ENCODE measurements around the gene MYOZ1. TPM values are rescaled to one million over a fixed set of nuclear protein-coding genes. Genes with fewer than 3 reads are reported as not detected.

MYOZ1 gene
- polyA plus RNA-seq, 1 of the 3 experiments (the other 2 are of a cell fraction) = 0.26 TPM

- POLR2A ChIA-PET = interaction anchor here (1.1 kb wide), 1 partner anchor 16 kb away, joined by 3 read pairs; no protein-coding TSS in a partner anchor
- no peak overlapping the region for H2AFZ ChIP-seq (ENCODE audit: low read depth)
- no peaks in the 10 kb centered on the region for H3K9me3 ChIP-seq
- H3K4me3 ChIP-seq (ENCODE audit: low read depth in 2 of 2, low read length in 1 of 2) = no peak overlapping the region
- 89% methylated on average over 2 of the region's 2 CpGs for WGBS (ENCODE audit: low lambda C conversion rate)
- H3K27ac ChIP-seq (ENCODE audit: low read depth in 2 of 2, low read length in 1 of 2) = no peak overlapping the region
- no peak for DNase-seq
- no peak overlapping the region for H3K4me2 ChIP-seq
- no peaks in the 10 kb centered on the region for H3K27me3 ChIP-seq (ENCODE audit: insufficient read depth)
- no peak for TF ChIP-seq EP300 (IDR thresholded peaks at IDR 0.05; ENCODE audit: borderline replicate concordance in 1 of 2, low read depth in 1 of 2, low read length in 1 of 2)
- no peak for TF ChIP-seq RXRA (IDR thresholded peaks at IDR 0.05; ENCODE audit: borderline replicate concordance, low read depth)
- TF ChIP-seq PBX3 (IDR thresholded peaks at IDR 0.05) = no peak
- no peak for TF ChIP-seq GABPA (IDR thresholded peaks at IDR 0.05; ENCODE audit: low read depth)
- TF ChIP-seq FOSL2 (IDR thresholded peaks at IDR 0.05; ENCODE audit: borderline replicate concordance, low read depth) = no peak
- no peak for TF ChIP-seq RFX5 (IDR thresholded peaks at IDR 0.05; ENCODE audit: low read length)
- TF ChIP-seq SIN3A (IDR thresholded peaks at IDR 0.05; ENCODE audit: borderline replicate concordance, low read depth, low read length) = no peak
- TF ChIP-seq IRF3 (IDR thresholded peaks at IDR 0.05; ENCODE audit: low read depth, low read length) = no peak
- no peak for TF ChIP-seq NRF1 (IDR thresholded peaks at IDR 0.05; ENCODE audit: low read depth, low read length)
- TF ChIP-seq RAD21 (IDR thresholded peaks at IDR 0.05; ENCODE audit: low read length) = no peak
- TF ChIP-seq JUND (IDR thresholded peaks at IDR 0.05) = no peak
- no peak for TF ChIP-seq FOXM1 (IDR thresholded peaks at IDR 0.05; ENCODE audit: low read depth)
- no peak for TF ChIP-seq FOXJ3 (CRISPR knock-in tag; IDR thresholded peaks at IDR 0.05)
- no peak for TF ChIP-seq GATA2 (CRISPR knock-in tag; IDR thresholded peaks at IDR 0.05)
- no peak for TF ChIP-seq SMC3 (IDR thresholded peaks at IDR 0.05; ENCODE audit: low read depth, low read length)
- CTCF ChIA-PET = interaction anchor here (0.7 to 17.2 kb wide), 27 partner anchors 7 to 384 kb away, joined by 3 to 216 read pairs (median 5); partner anchors contain the start of genes PPP3CB and USP54
- H3K36me3 ChIP-seq (replicated peaks in 1 of 2; ENCODE audit: control insufficient read depth in 1 of 2, insufficient read depth in 2 of 2, low read length in 1 of 2) = no peaks in the 10 kb centered on the region
- H3K79me2 ChIP-seq (ENCODE audit: insufficient read depth) = no peaks in the 10 kb centered on the region
- H3K4me1 ChIP-seq (ENCODE audit: control insufficient read depth in 1 of 2, insufficient read depth in 2 of 2, low read depth in 1 of 2, low read length in 1 of 2) = peaks cover 0 to 8% of the 10 kb centered on the region in 2 experiments; a peak in 1 of 4 replicates
- H3F3A ChIP-seq (replicated peaks; ENCODE audit: insufficient read depth) = peaks cover 4% of the 10 kb centered on the region
- H3K9ac ChIP-seq = no peak overlapping the region
- H3K9me2 ChIP-seq = no peaks in the 10 kb centered on the region
- H4K20me1 ChIP-seq (ENCODE audit: insufficient read depth) = no peaks in the 10 kb centered on the region
Observed at GRCh38 chr10:73643362-73643761, 2.1 kb upstream of the MYOZ1 start.

GRCh38 chr10:73639286-73639685 lies 2.0 kb downstream of the MYOZ1 start:
- H3K4me3 ChIP-seq (ENCODE audit: low read depth in 2 of 2, low read length in 1 of 2) = no peak overlapping the region
- no peak overlapping the region for H3K4me2 ChIP-seq
- no peaks in the 10 kb centered on the region for H3K79me2 ChIP-seq (ENCODE audit: insufficient read depth)
- CTCF ChIA-PET = interaction anchor here (1.5 to 17.2 kb wide), 2 partner anchors 110 to 376 kb away, joined by 4 to 216 read pairs; no protein-coding TSS in a partner anchor
- H3K27me3 ChIP-seq (ENCODE audit: insufficient read depth) = no peaks in the 10 kb centered on the region
- H3K9ac ChIP-seq = no peak overlapping the region
- H2AFZ ChIP-seq (ENCODE audit: low read depth) = no peak overlapping the region
- WGBS (ENCODE audit: low lambda C conversion rate) = 71% methylated on average over 3 of the region's 3 CpGs
- H3K27ac ChIP-seq (ENCODE audit: low read depth in 2 of 2, low read length in 1 of 2) = no peak overlapping the region
- no peaks in the 10 kb centered on the region for H3K4me1 ChIP-seq (ENCODE audit: control insufficient read depth in 1 of 2, insufficient read depth in 2 of 2, low read depth in 1 of 2, low read length in 1 of 2)
- no peaks in the 10 kb centered on the region for H3K9me3 ChIP-seq
- H4K20me1 ChIP-seq (ENCODE audit: insufficient read depth) = no peaks in the 10 kb centered on the region
- peaks cover under 1% of the 10 kb centered on the region for H3F3A ChIP-seq (replicated peaks; ENCODE audit: insufficient read depth)
- POLR2A ChIA-PET = no interaction called here
- no peaks in the 10 kb centered on the region for H3K9me2 ChIP-seq
- DNase-seq = no peak
- no peaks in the 10 kb centered on the region for H3K36me3 ChIP-seq (replicated peaks in 1 of 2; ENCODE audit: control insufficient read depth in 1 of 2, insufficient read depth in 2 of 2, low read length in 1 of 2)
- no peak for TF ChIP-seq TAF1 (IDR thresholded peaks at IDR 0.05; ENCODE audit: borderline replicate concordance, low read depth, low read length)
- no peak for TF ChIP-seq FOSL2 (IDR thresholded peaks at IDR 0.05; ENCODE audit: borderline replicate concordance, low read depth)
- TF ChIP-seq USF2 (IDR thresholded peaks at IDR 0.05; ENCODE audit: borderline replicate concordance, low read depth, low read length) = no peak
- no peak for TF ChIP-seq GABPA (IDR thresholded peaks at IDR 0.05; ENCODE audit: low read depth)
- TF ChIP-seq IRF3 (IDR thresholded peaks at IDR 0.05; ENCODE audit: low read depth, low read length) = no peak
- no peak for TF ChIP-seq PBX3 (IDR thresholded peaks at IDR 0.05)
- TF ChIP-seq YY1 (IDR thresholded peaks at IDR 0.05; ENCODE audit: low read depth) = no peak
- TF ChIP-seq RXRA (IDR thresholded peaks at IDR 0.05; ENCODE audit: borderline replicate concordance, low read depth) = no peak
- TF ChIP-seq RAD21 (IDR thresholded peaks at IDR 0.05; ENCODE audit: low read length) = no peak
- no peak for TF ChIP-seq CHD2 (IDR thresholded peaks at IDR 0.05; ENCODE audit: low read length, partially characterized antibody)
- no peak for TF ChIP-seq TEAD4 (IDR thresholded peaks at IDR 0.05; ENCODE audit: borderline replicate concordance, insufficient read depth)
- TF ChIP-seq ELF1 (IDR thresholded peaks at IDR 0.05) = no peak
- no peak for TF ChIP-seq RCOR1 (IDR thresholded peaks at IDR 0.05; ENCODE audit: low read length)
- no peak for TF ChIP-seq POLR2AphosphoS5 (IDR thresholded peaks at IDR 0.05; ENCODE audit: low read depth, low read length)
- TF ChIP-seq SIN3A (IDR thresholded peaks at IDR 0.05; ENCODE audit: borderline replicate concordance, low read depth, low read length) = no peak
